Measurements from ENCODE around the gene IL1R2. TPM values are rescaled to one million over a fixed set of nuclear protein-coding genes. Genes with fewer than 3 reads are reported as not detected.

IL1R2 gene
- total RNA-seq, 2 donors from 2014 or later = 0.73 TPM; not detected in 1

- WGBS, 2 experiments (ENCODE audit: insufficient coverage in 1 of 2, insufficient read length in 1 of 2) = 74 to 89% methylated on average over 3 to 4 of the region's 4 CpGs
- TF ChIP-seq CTCF (conservative IDR thresholded peaks at IDR 0.05) = no peak
Measured at GRCh38 chr2:101981504-101981903, 10.3 kb upstream of the IL1R2 start.

GRCh38 chr2:101982495-101983029 lies 9.2 kb upstream of the IL1R2 start:
- Histone ChIP-seq H3K4me3 (ENCODE audit: low read length) (peak overlapping the region; percentile 3), H3K4me1 (ENCODE audit: control insufficient read depth, insufficient read depth, low read length) (peaks cover 3% of the 10 kb centered on the region), H3K27me3 (ENCODE audit: control insufficient read depth, insufficient read depth, low read length, poor library complexity, severe bottlenecking) (no peaks in the 10 kb centered on the region), H3K36me3 (ENCODE audit: control insufficient read depth, insufficient read depth, low read length) (no peaks in the 10 kb centered on the region), H3K27ac (ENCODE audit: low read depth, low read length) (no peak overlapping the region), H3K9me3 (ENCODE audit: control insufficient read depth, low read length) (no peaks in the 10 kb centered on the region), H3K9ac (ENCODE audit: extremely low read depth, low read length, poor library complexity, severe bottlenecking) (no peak overlapping the region)
- H3K27me3 Mint-ChIP-seq (ENCODE audit: insufficient read depth) = no peaks in the 10 kb centered on the region
- no peak overlapping the region for H3K27ac Mint-ChIP-seq
- DNase-seq = no peak
- no peak for TF ChIP-seq CTCF (conservative IDR thresholded peaks at IDR 0.05)
- H3K4me3 Mint-ChIP-seq = no peak overlapping the region
- no peaks in the 10 kb centered on the region for H3K36me3 Mint-ChIP-seq (ENCODE audit: low read depth)
- no peaks in the 10 kb centered on the region for H3K9me3 Mint-ChIP-seq
- 92 to 97% methylated on average over 5 to 9 of the region's 9 CpGs for WGBS, 2 experiments (ENCODE audit: insufficient coverage in 1 of 2, insufficient read length in 1 of 2)
- peaks cover 31% of the 10 kb centered on the region for H3K4me1 Mint-ChIP-seq

More at GRCh38 chr2:101981504-101981903, 10.3 kb upstream of the IL1R2 start:
- peaks cover 27% of the 10 kb centered on the region for H3K4me1 Mint-ChIP-seq
- no peak overlapping the region for H3K4me3 Mint-ChIP-seq
- H3K4me1 ChIP-seq (ENCODE audit: control insufficient read depth, insufficient read depth, low read length) = peaks cover 3% of the 10 kb centered on the region
- H3K27ac Mint-ChIP-seq = no peak overlapping the region
- H3K27me3 Mint-ChIP-seq (ENCODE audit: insufficient read depth) = no peaks in the 10 kb centered on the region
- no peaks in the 10 kb centered on the region for H3K36me3 Mint-ChIP-seq (ENCODE audit: low read depth)
- no peaks in the 10 kb centered on the region for H3K36me3 ChIP-seq (ENCODE audit: control insufficient read depth, insufficient read depth, low read length)
- H3K27ac ChIP-seq (ENCODE audit: low read depth, low read length) = no peak overlapping the region
- no peaks in the 10 kb centered on the region for H3K9me3 ChIP-seq (ENCODE audit: control insufficient read depth, low read length)
- H3K9ac ChIP-seq (ENCODE audit: extremely low read depth, low read length, poor library complexity, severe bottlenecking) = no peak overlapping the region
- no peaks in the 10 kb centered on the region for H3K9me3 Mint-ChIP-seq
- H3K4me3 ChIP-seq (ENCODE audit: low read length) = no peak overlapping the region
- DNase-seq = no peak
- no peaks in the 10 kb centered on the region for H3K27me3 ChIP-seq (ENCODE audit: control insufficient read depth, insufficient read depth, low read length, poor library complexity, severe bottlenecking)

DNA sequence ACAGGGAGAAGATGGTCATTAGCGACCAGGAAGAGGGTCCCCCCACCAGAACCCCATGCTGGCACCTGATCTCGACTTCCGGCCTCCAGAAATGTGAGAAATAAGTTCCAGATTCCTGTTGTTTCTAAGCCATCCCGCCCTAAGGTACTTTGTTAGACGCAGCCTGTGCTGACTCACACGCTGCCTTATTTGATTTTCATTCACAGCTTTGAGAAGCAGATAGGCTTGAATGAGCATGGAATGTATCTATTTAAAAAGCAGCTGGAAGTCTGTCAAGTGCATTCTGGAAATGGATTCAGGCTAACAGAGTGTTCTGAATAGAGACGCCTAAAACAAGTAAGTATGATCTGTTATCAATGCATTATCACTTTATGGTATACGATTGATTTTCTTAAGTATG lies 8.3 kb upstream of the IL1R2 start:
- no peaks in the 10 kb centered on the region for H3K27me3 Mint-ChIP-seq (ENCODE audit: insufficient read depth)
- no peak for DNase-seq
- H3K9me3 Mint-ChIP-seq = no peaks in the 10 kb centered on the region
- peak overlapping the region; percentile 49 for H3K27ac Mint-ChIP-seq
- no peak overlapping the region for H3K4me3 Mint-ChIP-seq
- H3K9me3 ChIP-seq (ENCODE audit: control insufficient read depth, low read length) = no peaks in the 10 kb centered on the region
- peak overlapping the region; percentile 7 for H3K27ac ChIP-seq (ENCODE audit: low read depth, low read length)
- TF ChIP-seq CTCF (conservative IDR thresholded peaks at IDR 0.05) = no peak
- peaks cover 33% of the 10 kb centered on the region for H3K4me1 Mint-ChIP-seq
- H3K4me1 ChIP-seq (ENCODE audit: control insufficient read depth, insufficient read depth, low read length) = peaks cover 3% of the 10 kb centered on the region
- H3K9ac ChIP-seq (ENCODE audit: extremely low read depth, low read length, poor library complexity, severe bottlenecking) = no peak overlapping the region
- no peaks in the 10 kb centered on the region for H3K27me3 ChIP-seq (ENCODE audit: control insufficient read depth, insufficient read depth, low read length, poor library complexity, severe bottlenecking)
- H3K4me3 ChIP-seq (ENCODE audit: low read length) = peak overlapping the region; percentile 3
- WGBS, 2 experiments (ENCODE audit: insufficient coverage in 1 of 2, insufficient read length in 1 of 2) = 58 to 62% methylated on average over 4 to 7 of the region's 8 CpGs
- no peaks in the 10 kb centered on the region for H3K36me3 ChIP-seq (ENCODE audit: control insufficient read depth, insufficient read depth, low read length)
- no peaks in the 10 kb centered on the region for H3K36me3 Mint-ChIP-seq (ENCODE audit: low read depth)

Measured in endodermal cell (in vitro differentiated cells).